HL-60/S4 (cell line): ENCODE results near the gene TK2.
"Not testable (repeated sequence)": the region's sequence is repeated elsewhere in the genome, so short reads cannot be mapped to it uniquely, and the experiment has no call there.

Experiments used
- in situ Hi-C: fragments of 300-500 bp; cut with MboI; formaldehyde crosslinking; loops from 2 replicates; pipeline ENCODE4 v1.14.3; 2022; ENCODE audit warnings: low sequenced_read_pairs

The TK2 gene

GRCh38 chr16:66471716-66472393 lies 78.1 kb downstream of the TK2 start:
- in situ Hi-C loops, result no loop called here

- in situ Hi-C loops, result no loop called here
These were observed 78.7 kb downstream of the TK2 start for GRCh38 chr16:66471264-66471663.

DNA sequence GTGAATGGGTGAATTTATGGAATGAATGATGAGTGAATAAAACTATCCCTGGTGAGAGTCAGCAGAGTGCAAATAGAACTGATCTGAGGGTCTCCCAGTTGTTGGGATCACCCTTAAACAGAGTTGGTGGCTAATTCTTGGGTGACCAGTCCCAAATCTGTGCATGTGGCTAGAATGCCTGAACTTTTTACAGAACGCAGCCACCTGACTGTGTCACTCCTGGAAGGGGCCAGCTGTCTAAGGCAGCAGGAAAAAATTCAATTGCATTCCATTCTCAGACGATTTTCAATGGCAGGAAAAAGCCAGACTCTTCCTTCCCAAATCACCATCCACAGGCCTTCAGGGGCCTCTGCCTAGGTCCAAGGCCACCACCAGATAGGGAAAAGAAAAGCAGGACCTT lies 79.4 kb downstream of the TK2 start:
- in situ Hi-C loops, result no loop called here

GRCh38 chr16:66469947-66470546 lies 79.9 kb downstream of the TK2 start:
- in situ Hi-C loops, result no loop called here

DNA sequence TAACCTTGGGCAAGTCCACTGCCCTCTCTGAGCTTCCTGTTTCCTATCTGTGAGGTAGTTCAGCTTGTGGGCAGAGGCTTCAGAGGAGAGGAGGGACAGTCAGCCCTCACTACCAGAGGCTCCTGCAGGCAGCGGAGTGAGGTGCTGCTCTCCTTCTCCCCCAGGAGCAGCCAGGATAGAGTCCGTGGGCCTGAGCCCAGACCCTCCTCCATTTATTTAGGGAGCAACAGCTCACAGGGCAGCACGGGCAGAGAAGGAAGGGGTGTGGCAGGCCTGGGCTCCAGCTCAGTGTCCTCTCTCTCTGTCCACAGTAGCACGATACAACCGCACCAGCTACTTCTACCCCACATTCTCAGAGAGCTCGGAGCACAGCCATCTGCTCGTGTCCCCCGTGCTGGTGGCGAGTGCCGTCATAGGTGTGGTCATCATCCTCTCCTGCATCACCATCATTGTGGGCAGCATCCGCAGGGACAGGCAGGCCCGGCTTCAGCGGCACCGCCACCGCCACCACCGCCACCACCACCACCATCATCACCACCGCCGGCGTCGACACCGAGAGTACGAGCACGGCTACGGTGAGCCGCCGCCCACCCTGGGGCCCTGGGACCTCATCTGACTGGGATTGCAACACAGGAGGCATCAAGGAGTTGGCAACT lies 80.5 kb downstream of the TK2 start:
- in situ Hi-C loops, result no loop called here

- in situ Hi-C loops, result no loop called here
These were observed 81.5 kb downstream of the TK2 start for GRCh38 chr16:66468321-66468965.

- in situ Hi-C loops, result no loop called here
These were observed 82.3 kb downstream of the TK2 start for GRCh38 chr16:66467611-66468010.

GRCh38 chr16:66466636-66467035 lies 83.3 kb downstream of the TK2 start:
- in situ Hi-C loops, result not testable (repeated sequence)

GRCh38 chr16:66465946-66466345 lies 84.0 kb downstream of the TK2 start:
- in situ Hi-C loops, result not testable (repeated sequence)

DNA sequence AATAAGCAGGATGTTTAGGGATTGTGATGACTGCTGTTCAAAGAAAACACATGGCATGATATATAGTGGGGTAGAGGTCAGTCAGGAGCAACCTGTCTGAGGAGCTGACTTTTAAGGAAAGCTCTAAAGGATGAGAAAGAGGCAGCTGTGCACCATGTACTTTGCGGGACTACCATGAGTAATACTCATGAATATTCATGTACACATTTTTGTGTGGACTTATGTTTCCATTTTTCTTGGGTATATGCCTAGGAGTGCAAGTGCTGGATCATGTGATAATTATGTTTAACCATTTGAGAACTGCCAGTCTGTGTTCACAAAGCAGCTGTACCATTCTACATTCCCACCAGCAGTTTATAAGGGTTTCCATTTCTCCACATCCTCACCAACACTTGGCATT lies 87.0 kb downstream of the TK2 start:
- in situ Hi-C loops, result no loop called here

DNA sequence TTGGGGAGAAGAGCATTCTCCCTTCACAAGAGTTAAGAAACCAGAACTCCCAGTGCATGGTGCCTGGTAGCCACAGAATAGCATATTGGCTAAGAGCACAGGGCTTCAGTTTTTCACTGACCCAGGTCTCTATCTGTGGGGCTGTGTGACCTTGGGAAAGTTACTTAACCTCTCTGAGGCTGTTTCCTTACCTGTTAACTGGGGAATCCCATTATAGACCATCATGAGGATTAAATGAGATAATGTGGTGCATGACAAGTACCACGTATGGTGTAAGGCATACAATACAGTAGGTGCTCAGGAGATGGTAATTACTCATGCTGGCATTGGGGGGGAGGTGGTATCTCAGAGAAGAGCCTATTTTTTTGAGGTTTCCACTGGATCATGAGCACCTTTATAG lies 89.2 kb downstream of the TK2 start:
- in situ Hi-C loops, result no loop called here

- in situ Hi-C loops, result no loop called here
These were observed 90.0 kb downstream of the TK2 start for GRCh38 chr16:66459878-66460277.

DNA sequence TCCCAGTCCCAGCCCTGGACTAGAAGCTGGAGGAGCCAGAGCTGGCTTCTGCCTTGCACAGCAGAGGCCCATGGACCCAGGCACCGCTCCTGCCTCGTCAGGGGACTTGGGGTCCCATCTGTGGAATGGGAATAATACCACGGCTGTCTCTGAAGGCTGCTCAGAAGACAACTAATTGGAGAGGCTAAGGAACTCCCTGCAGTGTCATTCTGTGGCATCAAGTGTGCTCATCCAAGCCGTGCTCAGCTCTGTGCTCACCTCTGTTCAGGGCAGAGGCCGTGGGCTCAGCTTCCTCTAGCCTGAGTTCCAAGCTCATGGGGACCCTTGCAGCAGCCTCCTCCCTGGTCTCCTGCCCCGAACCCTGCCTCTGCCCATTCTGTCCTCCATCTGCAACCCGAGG lies 91.1 kb downstream of the TK2 start:
- in situ Hi-C loops, result no loop called here

DNA sequence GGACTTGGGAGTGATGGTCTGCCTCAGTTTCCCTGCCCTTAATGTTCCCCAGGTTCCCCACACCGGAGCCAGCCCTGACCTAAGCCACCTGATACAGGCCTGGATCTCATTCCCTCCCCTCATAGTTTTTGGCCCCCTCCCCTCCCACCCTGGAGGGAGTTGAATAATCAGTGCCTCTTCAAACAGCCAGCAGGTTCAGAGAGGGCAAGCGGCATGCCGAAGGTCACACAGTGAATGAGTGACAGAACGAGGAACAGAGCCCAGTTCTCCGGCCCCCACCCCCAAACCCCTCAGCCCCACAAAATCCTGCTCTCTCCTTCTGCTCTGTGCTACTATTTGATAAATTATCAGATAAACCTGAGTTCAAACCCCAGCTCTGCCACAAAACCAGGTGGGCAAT lies 91.6 kb downstream of the TK2 start:
- in situ Hi-C loops, result no loop called here
